ENCODE results near the gene CCNQ.

DNA sequence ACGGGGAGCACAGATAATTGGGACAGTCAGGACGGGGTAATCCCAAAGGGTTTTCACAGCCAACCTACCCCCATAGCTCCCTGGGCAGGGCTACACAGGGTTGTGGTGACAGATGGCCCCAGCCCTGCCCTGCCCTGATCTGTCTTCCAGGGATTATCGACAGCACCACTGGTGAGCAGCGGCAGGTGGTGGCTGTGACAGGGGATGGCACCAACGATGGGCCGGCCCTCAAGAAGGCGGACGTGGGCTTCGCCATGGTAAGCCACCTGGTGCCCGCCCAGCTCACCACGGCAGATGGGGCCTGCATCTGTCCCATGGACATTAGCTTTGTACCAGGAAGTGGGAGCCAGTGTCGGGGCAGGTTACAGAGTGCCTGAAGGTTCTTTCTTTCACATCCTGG lies 42.2 kb downstream of the CCNQ start:
- TF ChIP-seq, protein P1, sequence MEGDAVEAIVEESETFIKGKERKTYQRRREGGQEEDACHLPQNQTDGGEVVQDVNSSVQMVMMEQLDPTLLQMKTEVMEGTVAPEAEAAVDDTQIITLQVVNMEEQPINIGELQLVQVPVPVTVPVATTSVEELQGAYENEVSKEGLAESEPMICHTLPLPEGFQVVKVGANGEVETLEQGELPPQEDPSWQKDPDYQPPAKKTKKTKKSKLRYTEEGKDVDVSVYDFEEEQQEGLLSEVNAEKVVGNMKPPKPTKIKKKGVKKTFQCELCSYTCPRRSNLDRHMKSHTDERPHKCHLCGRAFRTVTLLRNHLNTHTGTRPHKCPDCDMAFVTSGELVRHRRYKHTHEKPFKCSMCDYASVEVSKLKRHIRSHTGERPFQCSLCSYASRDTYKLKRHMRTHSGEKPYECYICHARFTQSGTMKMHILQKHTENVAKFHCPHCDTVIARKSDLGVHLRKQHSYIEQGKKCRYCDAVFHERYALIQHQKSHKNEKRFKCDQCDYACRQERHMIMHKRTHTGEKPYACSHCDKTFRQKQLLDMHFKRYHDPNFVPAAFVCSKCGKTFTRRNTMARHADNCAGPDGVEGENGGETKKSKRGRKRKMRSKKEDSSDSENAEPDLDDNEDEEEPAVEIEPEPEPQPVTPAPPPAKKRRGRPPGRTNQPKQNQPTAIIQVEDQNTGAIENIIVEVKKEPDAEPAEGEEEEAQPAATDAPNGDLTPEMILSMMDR (conservative IDR thresholded peaks at IDR 0.05 in 1 of 2, IDR thresholded peaks at IDR 0.05 in 1 of 2; ENCODE audit: extremely low read depth in 1 of 2, insufficient read depth in 1 of 2, low read depth in 1 of 2, low read length in 2 of 2), result no peak
- no peak for TF ChIP-seq EZH2 (IDR thresholded peaks at IDR 0.05; ENCODE audit: borderline replicate concordance, low read length)

Data from mammary epithelial cell (primary cell).